HL-60 (cell line): ENCODE data around the gene ANKRD13D.

Experiments used
- DNase-seq, 2 experiments: peaks; one replicate each; pipeline ENCODE4 v3.0.0-alpha.2; 2010 to 2020; ENCODE audit warnings: low read depth in 1 of 2, low spot score in 1 of 2
- H3K27ac ChIP-seq: fragments of 250-450 bp; sonication (Bioruptor Pico); replicated peaks from 2 replicates; pipeline ENCODE4 v1.5.1; 2020; ENCODE audit warnings: mild to moderate bottlenecking, moderate library complexity
- H3K27me3 ChIP-seq: fragments of 250-450 bp; sonication (Bioruptor Pico); 2 replicates; pipeline ENCODE4 v1.5.1; 2021; ENCODE audit warnings: mild to moderate bottlenecking, moderate library complexity; ENCODE audit not compliant: insufficient read depth, poor library complexity, severe bottlenecking
- H3K4me3 ChIP-seq: replicated peaks from 2 replicates; pipeline ENCODE4 v1.5.1; 2011; ENCODE audit warnings: mild to moderate bottlenecking, control low read depth, low read length; ENCODE audit not compliant: insufficient read depth
- GABPA ChIP-seq: IDR thresholded peaks from 2 replicates; pipeline ENCODE4 v1.6.1; 2012; ENCODE audit warnings: low read depth
- POLR2AphosphoS5 ChIP-seq: IDR thresholded peaks from 2 replicates; pipeline ENCODE4 v1.6.1; 2012; ENCODE audit warnings: low read depth
- SPI1 ChIP-seq: IDR thresholded peaks from 2 replicates; pipeline ENCODE4 v1.6.1; 2012; ENCODE audit warnings: low read depth, mild to moderate bottlenecking, borderline replicate concordance
- TF ChIP-seq, protein P1 (sequence below): IDR thresholded peaks from one replicate; pipeline ENCODE4 v1.5.1; 2011; ENCODE audit warnings: low read length, control low read depth, inconsistent platforms; ENCODE audit not compliant: insufficient read depth
- TF ChIP-seq, protein P2 (sequence below): IDR thresholded peaks from 2 replicates; pipeline ENCODE4 v1.6.1; 2012; ENCODE audit warnings: low read depth; ENCODE audit not compliant: insufficient replicate concordance

The ANKRD13D gene

DNA sequence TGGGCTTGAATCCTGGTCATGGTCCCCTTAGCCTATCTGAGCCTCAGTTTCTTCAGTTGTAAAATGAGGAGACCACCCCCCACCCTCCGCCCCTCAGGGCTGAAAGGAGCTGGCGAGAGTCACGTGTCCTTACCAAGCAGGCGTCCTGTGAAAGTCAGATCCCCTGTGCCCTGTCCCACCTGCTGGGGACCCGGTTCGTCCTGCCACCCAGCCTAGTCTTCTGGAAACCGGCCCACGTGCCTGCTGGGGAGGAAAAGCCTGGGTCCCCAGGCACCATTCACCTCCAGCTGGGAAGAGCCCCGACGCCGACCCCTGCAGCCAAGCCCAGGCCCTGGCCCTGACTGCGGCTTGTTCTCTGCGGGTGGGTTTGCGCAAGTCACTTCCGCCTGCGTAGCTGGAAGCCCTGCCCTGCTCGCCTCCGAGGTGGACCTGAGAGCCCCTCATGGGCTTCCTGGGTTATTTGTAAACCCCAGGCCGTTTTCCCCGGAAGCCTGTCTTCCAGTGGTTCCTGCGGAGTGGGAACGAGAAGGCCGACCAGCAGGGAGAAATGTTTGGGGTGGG lies 13.5 kb downstream of the ANKRD13D start:
- no peaks in the 10 kb centered on the region for H3K27me3 ChIP-seq
- peak overlapping the region; percentile 79 for H3K27ac ChIP-seq
- no peak for TF ChIP-seq GABPA
- TF ChIP-seq, protein P1, sequence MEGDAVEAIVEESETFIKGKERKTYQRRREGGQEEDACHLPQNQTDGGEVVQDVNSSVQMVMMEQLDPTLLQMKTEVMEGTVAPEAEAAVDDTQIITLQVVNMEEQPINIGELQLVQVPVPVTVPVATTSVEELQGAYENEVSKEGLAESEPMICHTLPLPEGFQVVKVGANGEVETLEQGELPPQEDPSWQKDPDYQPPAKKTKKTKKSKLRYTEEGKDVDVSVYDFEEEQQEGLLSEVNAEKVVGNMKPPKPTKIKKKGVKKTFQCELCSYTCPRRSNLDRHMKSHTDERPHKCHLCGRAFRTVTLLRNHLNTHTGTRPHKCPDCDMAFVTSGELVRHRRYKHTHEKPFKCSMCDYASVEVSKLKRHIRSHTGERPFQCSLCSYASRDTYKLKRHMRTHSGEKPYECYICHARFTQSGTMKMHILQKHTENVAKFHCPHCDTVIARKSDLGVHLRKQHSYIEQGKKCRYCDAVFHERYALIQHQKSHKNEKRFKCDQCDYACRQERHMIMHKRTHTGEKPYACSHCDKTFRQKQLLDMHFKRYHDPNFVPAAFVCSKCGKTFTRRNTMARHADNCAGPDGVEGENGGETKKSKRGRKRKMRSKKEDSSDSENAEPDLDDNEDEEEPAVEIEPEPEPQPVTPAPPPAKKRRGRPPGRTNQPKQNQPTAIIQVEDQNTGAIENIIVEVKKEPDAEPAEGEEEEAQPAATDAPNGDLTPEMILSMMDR: no peak
- TF ChIP-seq, protein P2, sequence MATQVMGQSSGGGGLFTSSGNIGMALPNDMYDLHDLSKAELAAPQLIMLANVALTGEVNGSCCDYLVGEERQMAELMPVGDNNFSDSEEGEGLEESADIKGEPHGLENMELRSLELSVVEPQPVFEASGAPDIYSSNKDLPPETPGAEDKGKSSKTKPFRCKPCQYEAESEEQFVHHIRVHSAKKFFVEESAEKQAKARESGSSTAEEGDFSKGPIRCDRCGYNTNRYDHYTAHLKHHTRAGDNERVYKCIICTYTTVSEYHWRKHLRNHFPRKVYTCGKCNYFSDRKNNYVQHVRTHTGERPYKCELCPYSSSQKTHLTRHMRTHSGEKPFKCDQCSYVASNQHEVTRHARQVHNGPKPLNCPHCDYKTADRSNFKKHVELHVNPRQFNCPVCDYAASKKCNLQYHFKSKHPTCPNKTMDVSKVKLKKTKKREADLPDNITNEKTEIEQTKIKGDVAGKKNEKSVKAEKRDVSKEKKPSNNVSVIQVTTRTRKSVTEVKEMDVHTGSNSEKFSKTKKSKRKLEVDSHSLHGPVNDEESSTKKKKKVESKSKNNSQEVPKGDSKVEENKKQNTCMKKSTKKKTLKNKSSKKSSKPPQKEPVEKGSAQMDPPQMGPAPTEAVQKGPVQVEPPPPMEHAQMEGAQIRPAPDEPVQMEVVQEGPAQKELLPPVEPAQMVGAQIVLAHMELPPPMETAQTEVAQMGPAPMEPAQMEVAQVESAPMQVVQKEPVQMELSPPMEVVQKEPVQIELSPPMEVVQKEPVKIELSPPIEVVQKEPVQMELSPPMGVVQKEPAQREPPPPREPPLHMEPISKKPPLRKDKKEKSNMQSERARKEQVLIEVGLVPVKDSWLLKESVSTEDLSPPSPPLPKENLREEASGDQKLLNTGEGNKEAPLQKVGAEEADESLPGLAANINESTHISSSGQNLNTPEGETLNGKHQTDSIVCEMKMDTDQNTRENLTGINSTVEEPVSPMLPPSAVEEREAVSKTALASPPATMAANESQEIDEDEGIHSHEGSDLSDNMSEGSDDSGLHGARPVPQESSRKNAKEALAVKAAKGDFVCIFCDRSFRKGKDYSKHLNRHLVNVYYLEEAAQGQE: no peak
- peak; percentile 66; the same call in 1 of the 2 replicates for TF ChIP-seq SPI1
- peak; percentile 97 for TF ChIP-seq POLR2AphosphoS5
- H3K4me3 ChIP-seq: peak overlapping the region; percentile 57
- peak; percentile 82 to 87 for DNase-seq

DNA sequence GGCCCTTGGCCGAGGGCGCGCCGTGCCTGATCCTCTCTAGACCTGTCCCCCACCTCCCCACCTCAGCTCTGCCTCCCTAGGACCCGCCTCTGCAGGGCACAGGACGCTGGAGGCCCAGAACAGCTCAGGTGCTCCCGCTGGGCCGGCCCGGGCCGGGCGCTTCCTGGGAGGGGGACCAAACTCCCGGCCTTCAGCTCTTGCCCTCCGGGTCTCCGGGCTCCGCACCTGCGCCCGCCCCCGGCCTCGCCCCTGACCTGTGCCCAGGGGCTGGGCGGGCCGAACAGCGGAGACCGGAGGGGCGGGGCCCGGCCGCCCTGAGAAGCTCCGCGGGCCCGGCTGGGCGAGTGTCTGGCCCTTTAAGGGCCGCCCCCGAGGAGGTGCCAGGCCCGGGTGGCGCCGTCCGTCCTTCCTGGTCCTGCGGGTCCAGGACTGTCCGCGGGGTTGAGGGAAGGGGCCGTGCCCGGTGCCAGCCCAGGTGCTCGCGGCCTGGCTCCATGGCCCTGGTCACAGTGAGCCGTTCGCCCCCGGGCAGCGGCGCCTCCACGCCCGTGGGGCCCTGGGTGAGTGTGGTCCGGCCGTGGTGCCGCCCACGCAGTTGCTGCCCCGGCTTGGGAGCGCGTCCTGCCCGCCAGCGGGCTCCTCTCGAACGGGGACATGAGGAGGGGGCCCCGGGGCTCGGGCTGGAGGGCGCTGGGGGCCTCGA lies 14.2 kb downstream of the ANKRD13D start, which contains the start of gene SSH3:
TSS of gene SSH3 (plus strand) at position 399 of the 703 bp plus-strand sequence. CDS start at position 495, 96 bp downstream.
- Histone ChIP-seq H3K27ac (peak within 1 kb of the TSS; percentile 79), H3K27me3 (no peaks in the 10 kb centered on the region), H3K4me3 (peak within 1 kb of the TSS; percentile 57)
- DNase-seq: peak in 1 of 2 experiments; percentile 37
- TF ChIP-seq SPI1 (no peak), POLR2AphosphoS5 (no peak), GABPA (no peak)
- TF ChIP-seq, protein P1: no peak
- TF ChIP-seq, protein P2: no peak

DNA sequence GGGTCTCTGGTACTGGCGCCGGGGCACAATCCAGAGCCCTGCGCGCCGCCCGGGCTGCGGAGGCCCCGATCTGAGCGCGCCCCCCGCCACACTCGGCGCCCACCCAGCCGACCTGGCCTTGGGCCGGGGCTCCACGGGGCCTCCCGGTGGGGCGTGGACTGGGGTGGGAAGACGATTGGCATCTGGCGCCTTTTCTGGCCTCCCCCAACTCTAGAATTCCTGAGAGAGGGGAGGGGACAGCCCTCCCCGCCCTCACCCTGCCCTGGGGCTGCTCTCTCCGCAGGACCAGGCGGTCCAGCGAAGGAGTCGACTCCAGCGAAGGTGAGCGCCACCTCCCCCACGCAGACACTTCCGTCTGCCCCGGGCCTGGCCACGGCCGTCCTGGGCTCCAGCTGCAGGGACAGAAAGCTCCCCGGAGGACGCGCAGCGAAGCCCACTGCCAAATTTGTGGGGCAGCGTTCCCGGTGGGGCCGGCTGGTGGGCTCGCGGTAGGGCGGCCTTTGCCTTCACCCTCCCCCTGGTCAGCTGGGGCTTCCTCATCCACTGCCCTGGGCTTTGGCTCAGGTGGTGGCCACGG lies 14.8 kb downstream of the ANKRD13D start:
- Histone ChIP-seq H3K27me3 (no peaks in the 10 kb centered on the region), H3K27ac (no peak overlapping the region), H3K4me3 (peak overlapping the region; percentile 57)
- TF ChIP-seq POLR2AphosphoS5 (no peak), GABPA (no peak), SPI1 (no peak)
- TF ChIP-seq, protein P2: no peak
- TF ChIP-seq, protein P1: no peak
- no peak for DNase-seq
